ENCODE results near the gene RAPGEF4. TPM values are rescaled to one million over a fixed set of nuclear protein-coding genes. Genes with fewer than 3 reads are reported as not detected.

RAPGEF4 gene
- total RNA-seq, 6 experiments from 2014 or later: 9.5 to 18.4 (median 14.7) TPM

DNA sequence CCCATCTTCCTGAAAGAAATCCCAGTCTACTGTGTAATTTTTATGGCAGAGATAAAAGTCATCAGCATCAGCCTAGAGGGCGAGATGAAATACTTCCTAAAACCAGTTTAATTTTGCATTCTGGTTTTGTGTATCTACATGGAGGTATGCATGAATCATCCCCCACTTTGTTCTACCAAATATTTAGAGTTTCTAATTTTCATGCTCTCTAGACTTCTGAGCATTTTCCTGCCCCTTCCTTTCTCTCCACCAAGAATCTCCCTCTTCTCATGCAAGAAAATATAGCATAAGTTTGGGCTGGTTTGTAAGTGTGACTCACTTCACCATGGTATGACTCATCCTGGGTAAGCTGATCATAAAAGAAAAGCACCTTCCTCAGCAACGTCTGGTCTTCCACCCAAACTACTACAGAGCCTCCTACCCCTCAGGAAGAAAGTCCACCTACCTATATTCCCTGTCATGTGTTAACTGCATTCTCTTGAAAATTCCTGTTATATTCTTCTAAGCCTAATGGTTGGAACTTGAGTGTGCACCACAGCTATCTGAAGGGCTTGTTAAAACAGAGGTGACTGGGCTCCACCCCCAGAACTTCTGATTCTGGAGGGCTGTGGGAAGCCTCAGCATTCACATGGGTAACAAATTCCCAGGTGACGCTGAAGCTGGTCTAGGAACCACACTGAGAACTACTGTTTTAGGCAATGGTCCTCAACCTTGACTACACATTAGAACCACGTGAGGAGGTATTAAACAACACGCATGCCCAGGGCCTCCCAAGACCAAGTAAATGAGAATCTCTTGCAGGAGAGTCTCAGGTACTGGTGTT is 37.4 kb upstream of the RAPGEF4 start:
- Histone ChIP-seq H3K9me3 (no peaks in the 10 kb centered on the region), H3K36me3 (no peaks in the 10 kb centered on the region), H3K4me1 (no peaks in the 10 kb centered on the region), H3K4me3 (no peak overlapping the region), H3K27ac (no peak overlapping the region), H3K27me3 (no peaks in the 10 kb centered on the region)
- TF ChIP-seq, protein P1, sequence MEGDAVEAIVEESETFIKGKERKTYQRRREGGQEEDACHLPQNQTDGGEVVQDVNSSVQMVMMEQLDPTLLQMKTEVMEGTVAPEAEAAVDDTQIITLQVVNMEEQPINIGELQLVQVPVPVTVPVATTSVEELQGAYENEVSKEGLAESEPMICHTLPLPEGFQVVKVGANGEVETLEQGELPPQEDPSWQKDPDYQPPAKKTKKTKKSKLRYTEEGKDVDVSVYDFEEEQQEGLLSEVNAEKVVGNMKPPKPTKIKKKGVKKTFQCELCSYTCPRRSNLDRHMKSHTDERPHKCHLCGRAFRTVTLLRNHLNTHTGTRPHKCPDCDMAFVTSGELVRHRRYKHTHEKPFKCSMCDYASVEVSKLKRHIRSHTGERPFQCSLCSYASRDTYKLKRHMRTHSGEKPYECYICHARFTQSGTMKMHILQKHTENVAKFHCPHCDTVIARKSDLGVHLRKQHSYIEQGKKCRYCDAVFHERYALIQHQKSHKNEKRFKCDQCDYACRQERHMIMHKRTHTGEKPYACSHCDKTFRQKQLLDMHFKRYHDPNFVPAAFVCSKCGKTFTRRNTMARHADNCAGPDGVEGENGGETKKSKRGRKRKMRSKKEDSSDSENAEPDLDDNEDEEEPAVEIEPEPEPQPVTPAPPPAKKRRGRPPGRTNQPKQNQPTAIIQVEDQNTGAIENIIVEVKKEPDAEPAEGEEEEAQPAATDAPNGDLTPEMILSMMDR (IDR thresholded peaks at IDR 0.05): no peak
- no peak for TF ChIP-seq POLR2A (IDR thresholded peaks at IDR 0.05)
- intact Hi-C loops (cut with DNase I): no loop called here
- DNase-seq: no peak
- peak in 1 of 4 donors; percentile 41 for ATAC-seq
- 67% methylated on average over 5 of the region's 5 CpGs for WGBS (ENCODE audit: insufficient coverage, low coverage, low lambda C conversion rate, missing lambda C conversion rate)

DNA sequence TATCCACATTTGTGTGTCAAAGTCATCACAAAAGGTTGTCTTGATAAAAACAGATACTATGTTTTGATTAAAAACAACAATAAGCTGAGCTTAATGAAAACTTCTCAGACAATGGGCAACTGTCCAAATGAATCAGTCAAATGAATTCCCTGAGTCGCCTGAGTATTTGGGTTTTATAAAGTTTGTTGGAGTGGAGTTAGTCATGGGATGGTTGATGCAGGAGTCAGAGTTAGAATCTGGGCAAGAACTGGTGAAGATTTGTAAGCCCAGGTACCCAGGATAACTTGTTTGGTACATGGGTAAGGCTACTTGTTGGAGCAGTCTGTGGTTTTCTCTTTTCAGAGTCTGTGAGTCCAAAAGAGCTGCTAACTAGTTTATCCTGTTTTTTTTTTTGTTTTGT is 34.4 kb upstream of the RAPGEF4 start:
- intact Hi-C loops (cut with DNase I): no loop called here
- WGBS (ENCODE audit: insufficient coverage, low coverage, low lambda C conversion rate, missing lambda C conversion rate): 57% methylated on average over 1 of the region's 1 CpG
- H3K4me1 ChIP-seq: no peaks in the 10 kb centered on the region
- no peaks in the 10 kb centered on the region for H3K9me3 ChIP-seq
- H3K27me3 ChIP-seq: no peaks in the 10 kb centered on the region
- H3K4me3 ChIP-seq: no peak overlapping the region
- DNase-seq (no peak), ATAC-seq (no peak)
- H3K36me3 ChIP-seq: no peaks in the 10 kb centered on the region
- H3K27ac ChIP-seq: no peak overlapping the region
- TF ChIP-seq, protein P1 (IDR thresholded peaks at IDR 0.05): no peak
- TF ChIP-seq POLR2A (IDR thresholded peaks at IDR 0.05): no peak

DNA sequence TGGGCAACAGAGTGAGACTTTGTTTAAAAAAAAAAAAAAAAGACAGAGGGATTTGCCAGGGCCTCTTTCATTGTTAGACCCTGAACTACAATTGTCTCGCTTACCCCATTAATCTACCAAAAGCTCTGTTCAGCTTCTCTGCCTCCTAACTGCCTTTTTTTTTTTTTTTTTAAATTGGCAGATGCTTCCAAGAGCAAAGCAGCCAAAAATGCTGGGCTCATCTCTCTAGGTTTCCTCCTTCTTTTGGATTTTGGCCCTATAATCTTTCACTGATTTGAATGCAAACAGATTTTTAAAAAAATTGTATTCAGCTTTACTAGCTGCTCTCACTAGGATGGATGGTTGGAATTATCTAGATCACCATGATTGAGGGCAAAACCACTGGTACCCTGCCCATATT is 33.2 kb upstream of the RAPGEF4 start:
- intact Hi-C loops (cut with DNase I): no loop called here
- Histone ChIP-seq H3K27me3 (no peaks in the 10 kb centered on the region), H3K36me3 (no peaks in the 10 kb centered on the region), H3K27ac (no peak overlapping the region), H3K9me3 (no peaks in the 10 kb centered on the region), H3K4me1 (no peaks in the 10 kb centered on the region), H3K4me3 (no peak overlapping the region)
- ATAC-seq (no peak), DNase-seq (no peak)
- TF ChIP-seq, protein P1 (IDR thresholded peaks at IDR 0.05): no peak
- TF ChIP-seq POLR2A (IDR thresholded peaks at IDR 0.05): no peak
- 100% methylated on average over 1 of the region's 1 CpG for WGBS (ENCODE audit: insufficient coverage, low coverage, low lambda C conversion rate, missing lambda C conversion rate)

- Histone ChIP-seq H3K27me3 (no peaks in the 10 kb centered on the region), H3K4me3 (no peak overlapping the region), H3K36me3 (no peaks in the 10 kb centered on the region), H3K4me1 (no peaks in the 10 kb centered on the region), H3K9me3 (no peaks in the 10 kb centered on the region), H3K27ac (no peak overlapping the region)
- DNase-seq: no peak
- 33% methylated on average over 10 of the region's 11 CpGs for WGBS (ENCODE audit: insufficient coverage, low coverage, low lambda C conversion rate, missing lambda C conversion rate)
- peak; percentile 83 to 91 (median 88) for ATAC-seq
- no peak for TF ChIP-seq POLR2A (IDR thresholded peaks at IDR 0.05)
- TF ChIP-seq, protein P1 (IDR thresholded peaks at IDR 0.05): peak; percentile 46 to 60 (median 60)
- intact Hi-C loops (cut with DNase I): no loop called here
These were observed 31.3 kb upstream of the RAPGEF4 start for GRCh38 chr2:172704072-172704936.
